Caco-2 (cell line): ENCODE measurements around the gene ZIC1. TPM values are rescaled to one million over a fixed set of nuclear protein-coding genes. Genes with fewer than 3 reads are reported as not detected.

Source experiments
- BruUV-seq: library from RNA; stranded (reverse); fragments of 400-500 nt; replicated peaks from 2 replicates; lab custom pipeline; 2021; lab: Mats Ljungman, UMichigan
- CTCF ChIA-PET: fragments of 300-600 bp; sonication (Branson Sonifier 250); formaldehyde crosslinking; loops from one replicate; lab custom pipeline; 2022; ENCODE audit warnings: antibody characterized with exemption; lab: Charles Lee
- POLR2A ChIA-PET: fragments of 300-600 bp; sonication (Branson Sonifier 250); formaldehyde crosslinking; loops from one replicate; lab custom pipeline; 2022; ENCODE audit warnings: antibody characterized with exemption; lab: Charles Lee
- DNase-seq, 2 experiments: peaks; one replicate each; pipeline versions ENCODE4 v3.0.0 to v3.0.0-alpha.2; 2020 to 2022
- H3K27me3 ChIP-seq: replicated peaks from 2 replicates; pipeline ENCODE4 v1.6.0; 2011; ENCODE audit warnings: low read length; ENCODE audit not compliant: control insufficient read depth, insufficient read depth
- H3K36me3 ChIP-seq: 2 replicates; pipeline ENCODE4 v1.5.1; 2011; ENCODE audit warnings: low read length; ENCODE audit not compliant: control insufficient read depth, insufficient read depth
- H3K4me1 ChIP-seq: fragments of 250-450 bp; sonication (Bioruptor Pico); 2 replicates; pipeline ENCODE4 v1.5.1; 2020; ENCODE audit warnings: mild to moderate bottlenecking
- H3K4me3 ChIP-seq: 2 replicates; pipeline ENCODE4 v1.5.1; 2011; ENCODE audit warnings: low read depth, mild to moderate bottlenecking, control low read depth, low read length
- H3K9me3 ChIP-seq: fragments of 250-450 bp; sonication (Bioruptor Pico); 2 replicates; pipeline ENCODE4 v1.5.1; 2020; ENCODE audit warnings: mild to moderate bottlenecking, moderate library complexity
- H3K27ac Mint-ChIP-seq: one replicate; pipeline ENCODE4 v1.8.0; 2022; ENCODE audit warnings: mixed read lengths; ENCODE audit not compliant: unreplicated experiment
- H3K27me3 Mint-ChIP-seq: one replicate; pipeline ENCODE4 v1.8.0; 2022; ENCODE audit warnings: mixed read lengths; ENCODE audit not compliant: insufficient read depth, unreplicated experiment
- H3K36me3 Mint-ChIP-seq: one replicate; pipeline ENCODE4 v1.8.0; 2022; ENCODE audit warnings: mild to moderate bottlenecking, mixed read lengths; ENCODE audit not compliant: insufficient read depth, unreplicated experiment
- H3K4me1 Mint-ChIP-seq: one replicate; pipeline ENCODE4 v1.8.0; 2022; ENCODE audit warnings: low read depth, mixed read lengths; ENCODE audit not compliant: unreplicated experiment
- H3K4me3 Mint-ChIP-seq: one replicate; pipeline ENCODE4 v1.8.0; 2022; ENCODE audit warnings: mild to moderate bottlenecking, moderate library complexity, mixed read lengths; ENCODE audit not compliant: unreplicated experiment
- H3K9me3 Mint-ChIP-seq: one replicate; pipeline ENCODE4 v1.8.0; 2022; ENCODE audit warnings: mixed read lengths; ENCODE audit not compliant: unreplicated experiment
- CTCF ChIP-seq, 2 experiments: fragments of 200-600 bp in 1 of 2; IDR thresholded peaks; 1 replicate in 1 of 2; 2 replicates in 1 of 2; pipeline versions ENCODE4 v1.5.1 to v1.8.0; 2011 to 2022; ENCODE audit warnings: antibody characterized with exemption in 1 of 2, control low read depth in 1 of 2, inconsistent platforms in 1 of 2, low read depth in 1 of 2, low read length in 1 of 2, mild to moderate bottlenecking in 1 of 2, moderate library complexity in 1 of 2; ENCODE audit not compliant: insufficient read depth in 1 of 2, severe bottlenecking in 1 of 2, unreplicated experiment in 1 of 2
- intact Hi-C: fragments of 100-400 bp; cut with micrococcal nuclease; formaldehyde crosslinking; loops from one replicate; pipeline ENCODE4 v1.10.0; 2022; ENCODE audit not compliant: unreplicated experiment
- total RNA-seq: library from RNA; stranded (reverse); gene quantifications from 2 replicates; pipeline ENCODE4 v1.2.3, GENCODE V29; 2022

The ZIC1 gene
- total RNA-seq, 1 experiment from 2014 or later = not detected

GRCh38 chr3:147398813-147399534, 10.2 kb upstream of the ZIC1 start:
- Mint-ChIP-seq H3K4me3 (no peak overlapping the region), H3K36me3 (no peaks in the 10 kb centered on the region), H3K4me1 (no peaks in the 10 kb centered on the region), H3K27ac (no peak overlapping the region), H3K27me3 (no peaks in the 10 kb centered on the region), H3K9me3 (no peaks in the 10 kb centered on the region)
- Histone ChIP-seq H3K4me3 (no peak overlapping the region), H3K27me3 (no peaks in the 10 kb centered on the region), H3K36me3 (no peaks in the 10 kb centered on the region), H3K9me3 (no peaks in the 10 kb centered on the region), H3K4me1 (no peaks in the 10 kb centered on the region)
- CTCF ChIA-PET = no interaction called here
- no peak for TF ChIP-seq CTCF (IDR thresholded peaks at IDR 0.05; ENCODE audit: insufficient read depth in 1 of 2, low read depth in 1 of 2, low read length in 1 of 2, severe bottlenecking in 1 of 2, unreplicated experiment in 1 of 2)
- BruUV-seq = no TSS peak
- POLR2A ChIA-PET = no interaction called here
- no peak for DNase-seq
- intact Hi-C loops = no loop called here

- no peaks in the 10 kb centered on the region for H3K36me3 Mint-ChIP-seq
- Histone ChIP-seq H3K36me3 (no peaks in the 10 kb centered on the region), H3K4me1 (no peaks in the 10 kb centered on the region), H3K9me3 (no peaks in the 10 kb centered on the region), H3K4me3 (no peak overlapping the region), H3K27me3 (no peaks in the 10 kb centered on the region)
- no peaks in the 10 kb centered on the region for H3K4me1 Mint-ChIP-seq
- TF ChIP-seq CTCF (IDR thresholded peaks at IDR 0.05; ENCODE audit: insufficient read depth in 1 of 2, low read depth in 1 of 2, low read length in 1 of 2, severe bottlenecking in 1 of 2, unreplicated experiment in 1 of 2) = no peak
- ChIA-PET CTCF (interaction anchor here (0.7 kb wide), 1 partner anchor 1029 kb away, joined by 4 read pairs; no protein-coding TSS in a partner anchor), POLR2A (no interaction called here)
- no TSS peak for BruUV-seq
- no peaks in the 10 kb centered on the region for H3K9me3 Mint-ChIP-seq
- no peak overlapping the region for H3K27ac Mint-ChIP-seq
- DNase-seq = no peak
- H3K4me3 Mint-ChIP-seq = no peak overlapping the region
- intact Hi-C loops = no loop called here
- H3K27me3 Mint-ChIP-seq = no peaks in the 10 kb centered on the region
Observed at GRCh38 chr3:147400111-147400510, 9.1 kb upstream of the ZIC1 start.

GRCh38 chr3:147400999-147401398, 8.2 kb upstream of the ZIC1 start:
- H3K9me3 ChIP-seq = no peaks in the 10 kb centered on the region
- no peak overlapping the region for H3K4me3 Mint-ChIP-seq
- no peak for DNase-seq
- BruUV-seq = no TSS peak
- H3K36me3 Mint-ChIP-seq = no peaks in the 10 kb centered on the region
- H3K4me3 ChIP-seq = no peak overlapping the region
- H3K27me3 ChIP-seq = no peaks in the 10 kb centered on the region
- intact Hi-C loops = no loop called here
- H3K4me1 Mint-ChIP-seq = no peaks in the 10 kb centered on the region
- no peaks in the 10 kb centered on the region for H3K36me3 ChIP-seq
- ChIA-PET CTCF (no interaction called here), POLR2A (no interaction called here)
- H3K4me1 ChIP-seq = no peaks in the 10 kb centered on the region
- no peaks in the 10 kb centered on the region for H3K27me3 Mint-ChIP-seq
- no peak for TF ChIP-seq CTCF (IDR thresholded peaks at IDR 0.05; ENCODE audit: insufficient read depth in 1 of 2, low read depth in 1 of 2, low read length in 1 of 2, severe bottlenecking in 1 of 2, unreplicated experiment in 1 of 2)
- no peak overlapping the region for H3K27ac Mint-ChIP-seq
- H3K9me3 Mint-ChIP-seq = no peaks in the 10 kb centered on the region
